DOHH2 (cell line): ENCODE data around the gene SRXN1.

Experiments used
- H3F3A ChIP-seq: fragments of 200-600 bp; sonication (generic), shearing (Covaris generic); 2 replicates; pipeline ENCODE4 v1.6.0; 2016; ENCODE audit warnings: antibody characterized with exemption, mild to moderate bottlenecking; ENCODE audit not compliant: control insufficient read depth, insufficient read depth
- H3K27ac ChIP-seq: fragments of 200-600 bp; sonication (generic); 2 replicates; pipeline ENCODE4 v1.5.1; 2014; ENCODE audit warnings: low read depth, mild to moderate bottlenecking, low read length, moderate library complexity
- H3K27me3 ChIP-seq: fragments of 200-600 bp; sonication (generic); 2 replicates; pipeline ENCODE4 v1.6.1; 2014; ENCODE audit warnings: mild to moderate bottlenecking, low read length, mixed read lengths; ENCODE audit not compliant: control insufficient read depth
- H3K36me3 ChIP-seq: fragments of 200-600 bp; sonication (generic); 2 replicates; pipeline ENCODE4 v1.6.1; 2014; ENCODE audit warnings: mild to moderate bottlenecking, low read length, moderate library complexity, mixed read lengths; ENCODE audit not compliant: control insufficient read depth
- H3K4me1 ChIP-seq: fragments of 200-600 bp; sonication (generic); 2 replicates; pipeline ENCODE4 v1.6.1; 2014; ENCODE audit warnings: mild to moderate bottlenecking, low read length, mixed read lengths; ENCODE audit not compliant: control insufficient read depth
- H3K4me2 ChIP-seq: fragments of 200-600 bp; sonication (generic); 2 replicates; pipeline ENCODE4 v1.6.0; 2014; ENCODE audit warnings: mild to moderate bottlenecking, low read length, moderate library complexity
- H3K4me3 ChIP-seq: fragments of 200-600 bp; sonication (generic); 2 replicates; pipeline ENCODE4 v1.5.1; 2014; ENCODE audit warnings: mild to moderate bottlenecking, low read length, mixed read lengths
- H3K79me2 ChIP-seq: fragments of 200-600 bp; sonication (generic); 2 replicates; pipeline ENCODE4 v1.6.1; 2014; ENCODE audit warnings: mild to moderate bottlenecking, low read length, mixed read lengths; ENCODE audit not compliant: control insufficient read depth
- H3K9me2 ChIP-seq: fragments of 200-600 bp; sonication (generic); replicated peaks from 2 replicates; pipeline ENCODE4 v1.6.1; 2014; ENCODE audit warnings: mild to moderate bottlenecking, low read length, mixed read lengths; ENCODE audit not compliant: control insufficient read depth
- H3K9me3 ChIP-seq: fragments of 200-600 bp; sonication (generic); 2 replicates; pipeline ENCODE4 v1.6.1; 2014; ENCODE audit warnings: antibody characterized with exemption, low read length, mixed read lengths; ENCODE audit not compliant: control insufficient read depth, insufficient read depth
- H4K20me1 ChIP-seq: fragments of 200-600 bp; sonication (generic); 2 replicates; pipeline ENCODE4 v1.6.0; 2014; ENCODE audit warnings: low read depth, mild to moderate bottlenecking, antibody characterized with exemption, low read length, moderate library complexity; ENCODE audit not compliant: control insufficient read depth, insufficient read depth
- EZH2phosphoT487 ChIP-seq: fragments of 200-600 bp; sonication (generic); IDR thresholded peaks from 2 replicates; pipeline ENCODE4 v1.6.1; 2017; ENCODE audit warnings: borderline replicate concordance, mild to moderate bottlenecking, antibody characterized with exemption, low read length, moderate library complexity, mixed read lengths
- TF ChIP-seq, protein P1 (sequence below): fragments of 200-600 bp; sonication (generic); IDR thresholded peaks from one replicate; pipeline ENCODE4 v1.5.1; 2014; ENCODE audit warnings: antibody characterized with exemption, mild to moderate bottlenecking, low read depth, low read length; ENCODE audit not compliant: poor library complexity, severe bottlenecking

Gene SRXN1

DNA sequence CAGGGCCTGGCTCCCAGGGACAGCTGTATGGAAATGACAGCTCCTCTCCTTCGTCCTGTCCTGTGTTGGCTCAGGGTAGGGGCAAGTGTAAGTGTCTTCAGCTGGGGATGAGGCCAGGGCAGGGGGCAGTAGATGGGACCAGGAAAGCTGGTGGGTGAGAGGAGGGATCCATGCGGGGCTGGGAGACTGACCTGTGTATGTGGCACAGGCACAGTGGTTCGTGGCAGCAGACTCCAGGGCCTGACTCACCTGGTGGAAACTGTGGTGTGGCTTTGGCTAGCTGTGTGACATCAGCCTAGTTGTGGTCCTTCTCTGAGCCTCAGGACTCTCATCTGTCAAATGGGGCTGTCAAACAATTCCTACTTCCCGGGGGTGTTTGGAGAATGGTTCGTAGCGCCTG is 36.3 kb upstream of the SRXN1 start:
- Histone ChIP-seq H4K20me1 (no peaks in the 10 kb centered on the region), H3K9me3 (no peaks in the 10 kb centered on the region), H3K4me2 (no peak overlapping the region), H3F3A (no peaks in the 10 kb centered on the region), H3K27me3 (peaks cover 9% of the 10 kb centered on the region), H3K36me3 (no peaks in the 10 kb centered on the region), H3K9me2 (no peaks in the 10 kb centered on the region), H3K4me1 (no peaks in the 10 kb centered on the region), H3K4me3 (no peak overlapping the region), H3K79me2 (no peaks in the 10 kb centered on the region), H3K27ac (no peak overlapping the region)
- TF ChIP-seq EZH2phosphoT487: no peak
- TF ChIP-seq, protein P1, sequence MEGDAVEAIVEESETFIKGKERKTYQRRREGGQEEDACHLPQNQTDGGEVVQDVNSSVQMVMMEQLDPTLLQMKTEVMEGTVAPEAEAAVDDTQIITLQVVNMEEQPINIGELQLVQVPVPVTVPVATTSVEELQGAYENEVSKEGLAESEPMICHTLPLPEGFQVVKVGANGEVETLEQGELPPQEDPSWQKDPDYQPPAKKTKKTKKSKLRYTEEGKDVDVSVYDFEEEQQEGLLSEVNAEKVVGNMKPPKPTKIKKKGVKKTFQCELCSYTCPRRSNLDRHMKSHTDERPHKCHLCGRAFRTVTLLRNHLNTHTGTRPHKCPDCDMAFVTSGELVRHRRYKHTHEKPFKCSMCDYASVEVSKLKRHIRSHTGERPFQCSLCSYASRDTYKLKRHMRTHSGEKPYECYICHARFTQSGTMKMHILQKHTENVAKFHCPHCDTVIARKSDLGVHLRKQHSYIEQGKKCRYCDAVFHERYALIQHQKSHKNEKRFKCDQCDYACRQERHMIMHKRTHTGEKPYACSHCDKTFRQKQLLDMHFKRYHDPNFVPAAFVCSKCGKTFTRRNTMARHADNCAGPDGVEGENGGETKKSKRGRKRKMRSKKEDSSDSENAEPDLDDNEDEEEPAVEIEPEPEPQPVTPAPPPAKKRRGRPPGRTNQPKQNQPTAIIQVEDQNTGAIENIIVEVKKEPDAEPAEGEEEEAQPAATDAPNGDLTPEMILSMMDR: no peak

DNA sequence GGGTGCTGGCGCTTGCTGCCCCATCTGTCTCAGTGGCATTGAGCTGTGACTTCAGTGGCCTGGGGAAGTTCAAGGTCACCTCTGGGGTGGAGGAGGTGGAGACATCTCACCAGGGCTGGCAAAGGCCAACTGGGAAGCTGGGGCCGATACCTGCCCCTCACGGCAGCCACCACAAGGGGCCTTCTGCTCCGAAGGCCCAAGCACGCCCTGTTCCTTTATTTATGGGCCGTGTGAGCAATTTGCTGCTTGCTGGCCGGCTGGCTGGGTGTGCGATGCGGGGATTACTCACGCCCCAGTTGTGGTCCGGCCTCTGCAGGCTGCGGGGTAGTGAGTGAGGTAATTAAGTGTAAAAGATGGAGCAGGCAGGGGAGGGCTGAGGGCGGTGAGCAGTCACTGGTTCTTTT is 35.8 kb upstream of the SRXN1 start:
- Histone ChIP-seq H3K79me2 (no peaks in the 10 kb centered on the region), H3F3A (no peaks in the 10 kb centered on the region), H3K27ac (no peak overlapping the region), H3K4me3 (no peak overlapping the region), H3K36me3 (no peaks in the 10 kb centered on the region), H3K9me3 (no peaks in the 10 kb centered on the region), H3K27me3 (peaks cover 9% of the 10 kb centered on the region), H3K4me2 (no peak overlapping the region), H4K20me1 (no peaks in the 10 kb centered on the region), H3K4me1 (no peaks in the 10 kb centered on the region), H3K9me2 (no peaks in the 10 kb centered on the region)
- TF ChIP-seq, protein P1: no peak
- TF ChIP-seq EZH2phosphoT487: no peak

DNA sequence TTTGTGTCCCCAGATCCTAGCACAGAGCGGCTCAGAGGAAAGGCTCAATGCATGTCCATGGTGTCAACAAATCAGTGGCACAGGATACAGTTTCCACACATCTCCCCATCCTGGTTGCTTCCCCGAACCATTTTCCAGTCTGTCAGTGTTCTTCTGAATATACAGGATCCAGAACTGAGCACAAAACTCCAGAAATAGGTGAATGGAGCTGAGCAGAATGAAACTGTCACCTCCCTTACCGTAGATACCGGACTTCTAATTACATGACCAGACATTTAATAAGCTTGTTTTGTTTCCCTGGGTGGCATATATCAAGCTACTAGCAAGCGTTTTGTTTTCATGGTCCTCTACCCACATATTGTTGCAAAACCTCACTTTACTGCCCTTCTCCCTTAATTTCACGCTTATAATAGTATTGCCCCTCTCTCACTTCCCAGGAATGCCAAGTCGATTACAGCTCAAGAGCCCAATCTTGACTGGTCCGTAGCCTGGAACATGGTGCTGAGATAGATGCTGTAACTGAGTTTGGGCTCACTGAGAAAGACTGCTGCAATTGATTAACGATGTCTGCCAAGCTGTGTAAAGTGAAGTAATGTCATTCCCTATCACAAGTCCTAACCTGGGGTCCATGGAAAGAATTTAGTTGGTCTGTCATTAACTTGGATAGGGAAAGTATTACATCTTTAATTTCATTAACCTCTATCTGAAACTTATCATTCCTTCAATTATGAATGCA is 34.6 kb upstream of the SRXN1 start:
- Histone ChIP-seq H3K4me1 (no peaks in the 10 kb centered on the region), H3K36me3 (no peaks in the 10 kb centered on the region), H3K9me3 (no peaks in the 10 kb centered on the region), H3K79me2 (no peaks in the 10 kb centered on the region), H3K4me2 (no peak overlapping the region), H3K27me3 (peaks cover 9% of the 10 kb centered on the region), H3K9me2 (no peaks in the 10 kb centered on the region), H3K27ac (no peak overlapping the region), H3F3A (no peaks in the 10 kb centered on the region), H3K4me3 (no peak overlapping the region), H4K20me1 (no peaks in the 10 kb centered on the region)
- TF ChIP-seq, protein P1: no peak
- TF ChIP-seq EZH2phosphoT487: no peak
